Stimulated activated CD4-positive, alpha-beta T cell treated with anti-CD3 and anti-CD28 coated beads, Interleukin-4, amount 100 ng/mL, for 24 hours (primary cell): ENCODE data around the gene MIGA2.

ENCODE experiments used
- DNase-seq: peaks from one replicate; pipeline ENCODE4 v3.0.0-alpha.2; 2020

The MIGA2 gene

DNA sequence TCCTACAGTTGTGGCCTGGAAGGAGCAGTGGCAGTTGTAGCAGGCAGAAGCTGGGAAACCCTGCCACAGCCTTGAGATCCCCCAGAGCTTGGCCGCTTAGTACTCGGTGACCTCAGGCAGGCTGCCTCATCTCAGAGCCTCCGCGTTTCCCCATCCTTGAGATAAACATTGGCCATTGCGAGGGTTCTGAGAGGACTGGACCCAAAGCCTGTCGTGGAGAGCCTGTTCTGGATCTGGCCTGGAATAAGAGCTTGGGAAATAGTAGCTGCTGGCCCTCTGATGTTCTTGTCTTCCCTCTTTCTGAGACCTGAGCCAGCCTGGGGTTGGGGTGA, 1.3 kb downstream of the MIGA2 start:
- DNase-seq = no peak

DNA sequence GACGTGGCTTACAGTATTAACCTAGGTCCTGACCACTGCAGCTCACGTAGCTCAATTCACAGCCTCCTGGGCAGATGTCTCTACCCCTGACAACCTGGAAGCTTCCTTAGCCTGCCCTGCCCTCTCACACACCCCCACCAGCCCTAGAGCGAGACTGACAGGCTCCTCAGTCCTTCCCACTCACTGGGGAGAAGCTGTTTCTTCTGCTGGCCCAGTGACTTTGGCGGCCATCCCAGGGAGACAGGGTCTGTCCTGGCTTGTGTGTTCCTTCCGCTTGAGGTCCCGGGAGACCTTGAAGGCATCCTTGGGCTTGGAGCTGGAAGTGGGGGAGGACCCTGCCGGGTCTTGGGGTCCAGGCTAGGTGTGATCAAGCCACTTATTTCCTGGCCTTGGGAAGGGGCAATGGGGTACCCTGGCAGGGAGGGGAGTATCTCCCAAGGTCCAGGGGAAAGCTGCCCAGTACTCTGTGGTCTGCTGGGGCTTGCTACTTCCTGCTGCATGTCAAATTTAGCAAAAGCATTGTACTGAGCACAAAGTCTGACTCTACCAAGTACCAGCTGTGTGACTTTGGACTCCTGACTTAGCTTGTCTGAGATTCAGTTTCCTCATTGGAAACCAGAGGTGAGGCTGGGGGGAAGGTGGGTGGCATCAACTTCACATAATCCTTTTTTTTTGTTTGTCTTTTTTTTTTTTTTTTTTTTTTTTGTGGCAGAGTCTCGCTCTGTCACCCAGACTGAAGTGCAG, 1.9 kb downstream of the MIGA2 start:
- no peak for DNase-seq

DNA sequence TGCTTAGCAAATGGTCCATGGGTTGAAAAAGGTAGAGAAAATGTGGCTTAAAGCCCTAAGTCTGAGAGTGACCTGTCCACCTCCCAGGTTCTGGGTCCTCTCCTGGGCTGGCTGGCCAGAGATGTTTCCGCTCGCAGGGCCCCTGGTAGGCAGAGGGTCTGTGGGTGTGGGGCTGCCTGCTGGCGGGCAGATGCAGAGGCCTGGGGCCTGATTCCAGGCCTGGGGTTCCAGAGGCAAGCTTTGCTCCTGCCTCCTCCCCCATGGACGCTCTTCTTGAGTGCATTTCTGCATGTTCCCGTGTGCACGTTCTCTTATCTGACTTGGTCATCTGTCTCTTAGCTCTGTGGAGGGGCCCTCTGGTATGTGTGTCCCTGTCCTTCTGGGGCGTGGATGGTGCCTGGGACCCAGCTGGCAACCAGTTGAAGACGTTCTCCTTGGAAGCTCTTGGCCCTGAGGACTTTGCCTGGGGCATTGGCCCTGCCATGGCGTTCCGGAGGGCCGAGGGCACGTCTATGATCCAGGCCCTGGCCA, 3.8 kb downstream of the MIGA2 start:
- no peak for DNase-seq

DNA sequence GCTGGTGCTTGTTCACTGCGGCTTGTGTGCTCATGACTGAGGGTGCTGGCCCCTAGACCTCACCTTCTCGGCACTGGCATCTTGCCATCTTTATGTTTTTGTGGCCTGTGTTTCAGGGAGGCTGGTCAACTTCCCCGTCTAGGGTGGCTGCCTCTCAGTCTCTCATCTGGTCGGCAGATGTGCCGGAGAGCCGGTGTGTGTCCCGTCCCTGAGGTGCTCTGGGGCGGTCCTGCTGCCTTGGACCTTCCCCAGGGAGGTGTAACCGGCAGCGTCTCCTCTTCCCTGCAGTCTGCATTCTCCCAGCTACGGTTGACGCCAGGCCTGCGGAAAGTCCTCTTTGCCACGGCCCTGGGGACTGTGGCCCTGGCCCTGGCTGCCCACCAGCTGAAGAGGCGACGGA, 5.6 kb downstream of the MIGA2 start:
- no peak for DNase-seq

DNA sequence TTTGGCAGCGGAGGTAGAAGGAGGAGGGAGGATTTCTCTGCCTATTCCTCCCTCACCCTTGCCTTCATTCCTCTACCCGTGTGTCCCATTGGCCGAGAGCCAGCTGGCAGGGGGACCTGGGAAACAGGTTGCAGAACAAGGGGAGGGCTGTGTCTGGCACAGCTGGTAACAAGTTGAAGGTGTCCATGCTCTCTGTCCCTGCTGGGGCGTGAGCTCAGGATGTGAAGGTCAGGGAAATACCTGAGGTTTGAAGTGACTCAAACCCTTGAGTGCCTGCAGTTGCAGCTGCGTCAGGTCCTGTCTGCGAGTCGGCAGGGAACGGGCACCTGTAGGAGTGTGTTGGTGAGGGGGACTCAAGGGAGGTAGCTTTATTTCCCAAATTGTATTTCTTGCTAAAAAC, 16.2 kb downstream of the MIGA2 start:
- DNase-seq = no peak

DNA sequence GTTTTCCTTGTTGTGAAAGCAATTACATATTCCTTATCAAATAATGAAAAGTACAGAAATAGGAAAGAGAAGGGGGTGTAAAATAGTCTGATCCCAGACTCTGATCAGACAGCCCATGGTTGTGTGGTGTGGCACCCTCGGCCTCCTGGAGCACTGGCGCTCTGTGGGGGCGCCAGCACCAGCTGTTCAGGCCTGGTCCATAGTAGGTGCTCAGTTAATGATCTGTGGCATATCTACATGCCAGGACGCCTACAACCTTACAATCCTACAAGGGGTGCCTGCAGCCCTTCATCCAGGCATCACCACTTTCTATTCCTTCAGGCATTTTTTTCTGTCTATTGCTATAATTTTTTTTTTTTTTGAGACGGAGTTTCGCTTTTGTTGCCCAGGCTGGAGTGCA, 16.6 kb downstream of the MIGA2 start:
- DNase-seq = no peak

DNA sequence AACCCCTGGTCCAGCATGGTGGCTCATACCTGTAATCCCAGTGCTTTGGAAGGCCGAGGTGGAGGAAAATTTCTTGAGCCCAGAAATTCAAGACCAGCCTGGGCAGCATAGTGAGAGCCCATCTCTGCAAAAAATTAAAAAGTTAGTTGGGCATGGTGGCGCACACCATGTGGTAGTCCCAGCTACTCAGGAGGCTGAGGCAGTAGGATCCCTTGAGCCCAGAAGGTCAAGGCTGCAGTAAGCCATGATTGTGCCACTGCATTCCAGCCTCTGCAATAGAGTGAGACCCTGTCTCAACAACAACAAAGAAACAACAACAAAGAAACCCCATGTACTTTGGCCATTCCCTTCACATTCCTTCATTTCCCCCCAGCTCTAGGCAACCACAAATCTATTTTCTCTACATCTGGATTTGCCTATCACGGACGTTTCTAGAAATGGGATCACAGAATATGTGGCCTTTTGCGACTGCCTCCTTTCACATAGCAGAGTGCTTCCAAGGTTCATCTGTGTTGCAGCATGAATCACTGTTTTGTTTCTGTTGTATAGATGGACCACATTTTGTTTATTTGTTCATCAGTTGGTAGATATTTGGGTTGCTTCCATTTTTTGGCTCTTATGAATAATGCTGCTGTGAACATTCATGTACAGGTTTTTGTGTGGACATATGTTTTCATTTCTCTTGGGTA, 17.9 kb downstream of the MIGA2 start:
- DNase-seq = no peak

DNA sequence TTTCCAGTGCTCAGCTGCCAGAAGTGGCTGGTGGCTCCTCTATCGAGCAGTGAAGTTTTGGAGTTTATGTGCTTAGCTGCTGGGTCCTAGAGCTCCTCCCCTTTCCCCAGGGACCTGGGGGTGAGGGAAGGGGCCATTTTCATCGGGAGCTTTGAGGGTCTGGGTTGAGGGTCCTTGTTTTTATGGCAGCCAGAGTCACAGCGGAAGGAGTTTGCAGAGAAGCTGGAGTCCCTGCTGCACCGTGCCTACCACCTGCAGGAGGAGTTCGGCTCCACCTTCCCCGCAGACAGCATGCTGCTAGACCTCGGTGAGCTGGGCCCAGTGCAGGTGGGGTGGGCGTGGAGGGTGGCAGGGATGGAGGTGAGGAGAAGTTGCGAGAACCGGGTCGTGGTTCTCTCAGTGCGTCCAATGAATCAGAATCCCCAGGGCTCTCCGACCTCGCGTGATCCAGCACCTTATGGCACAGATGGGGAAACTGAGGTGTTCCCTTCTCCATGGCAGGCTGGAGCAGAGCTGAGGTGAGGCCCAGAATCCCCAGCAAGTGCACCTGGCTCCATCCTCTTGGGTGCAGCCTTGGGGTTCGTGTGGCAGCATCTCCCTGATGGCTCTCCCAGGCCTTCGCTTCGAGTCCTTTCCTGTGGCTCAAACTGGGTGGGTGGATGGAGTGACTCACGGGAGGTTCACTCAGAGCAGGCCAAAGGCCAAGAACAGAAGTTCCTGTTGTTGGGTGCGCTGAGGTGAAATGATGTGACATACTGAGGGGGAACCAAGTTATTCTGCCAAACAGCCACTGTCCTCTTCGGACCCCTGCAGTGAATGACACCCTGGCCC, 22.8 kb downstream of the MIGA2 start:
- DNase-seq = no peak

DNA sequence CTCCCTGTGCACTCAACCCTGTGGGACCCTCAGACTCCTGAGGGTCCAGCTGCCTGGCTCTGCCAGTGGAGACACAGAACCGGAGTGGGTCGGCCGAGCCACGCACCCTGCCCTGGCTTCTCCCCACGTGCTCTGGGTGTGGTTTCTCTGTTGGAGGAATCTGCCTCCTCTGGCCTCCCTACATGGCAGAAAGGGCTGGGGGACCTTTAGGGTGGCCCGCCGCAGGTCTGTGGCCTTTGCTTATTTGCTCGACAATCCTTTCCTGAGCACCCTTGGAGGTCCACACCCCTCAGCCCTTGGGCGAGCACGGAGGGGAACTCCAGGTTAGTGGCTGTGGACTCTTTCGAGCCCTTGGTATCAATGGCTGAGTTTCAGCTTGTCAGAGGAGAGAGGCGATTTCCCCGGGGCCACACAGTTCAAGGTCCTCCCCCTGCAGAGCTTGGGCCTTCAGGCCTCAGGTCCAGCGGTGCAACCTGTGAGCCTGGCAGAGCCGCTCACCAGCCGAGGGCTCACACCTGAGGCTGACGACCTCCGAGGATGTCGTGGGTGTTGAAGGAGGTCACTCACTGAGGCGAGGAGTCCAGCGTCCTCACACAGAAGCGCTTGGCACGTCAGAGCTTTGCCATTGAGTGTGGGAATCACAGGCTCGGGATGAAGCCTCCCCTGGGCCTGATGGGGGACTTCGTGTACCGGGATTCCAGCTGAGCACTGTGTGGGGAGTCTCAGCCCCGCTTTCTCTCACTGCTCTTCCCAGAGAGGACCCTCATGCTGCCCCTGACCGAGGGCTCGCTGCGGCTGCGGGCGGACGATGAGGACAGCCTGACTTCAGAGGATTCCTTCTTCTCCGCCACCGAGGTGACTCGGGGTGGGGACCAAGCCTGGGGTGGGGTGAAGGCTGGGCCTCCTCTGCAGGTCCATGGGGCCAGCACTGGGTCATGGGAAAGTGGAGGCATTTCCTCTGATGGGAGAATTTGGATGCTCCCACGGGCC, 23.7 kb downstream of the MIGA2 start:
- no peak for DNase-seq

DNA sequence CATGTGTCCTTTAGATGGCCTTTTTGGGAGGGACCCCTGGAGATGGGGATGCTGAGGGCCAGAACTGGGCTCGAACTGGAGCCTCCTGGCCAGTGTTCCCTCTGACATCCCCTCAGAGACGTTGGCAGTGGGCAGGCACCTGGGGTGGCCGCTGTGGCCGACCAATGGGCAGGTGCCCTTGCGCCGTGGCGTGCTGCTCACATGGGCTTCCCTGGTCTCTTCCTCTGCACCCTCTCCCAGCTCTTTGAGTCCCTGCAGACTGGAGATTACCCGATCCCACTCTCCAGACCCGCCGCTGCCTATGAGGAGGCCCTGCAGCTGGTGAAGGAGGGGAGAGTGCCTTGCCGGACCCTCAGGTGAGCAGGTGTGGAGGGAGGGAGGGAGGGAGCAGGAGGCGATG, 24.6 kb downstream of the MIGA2 start:
- DNase-seq = no peak

DNA sequence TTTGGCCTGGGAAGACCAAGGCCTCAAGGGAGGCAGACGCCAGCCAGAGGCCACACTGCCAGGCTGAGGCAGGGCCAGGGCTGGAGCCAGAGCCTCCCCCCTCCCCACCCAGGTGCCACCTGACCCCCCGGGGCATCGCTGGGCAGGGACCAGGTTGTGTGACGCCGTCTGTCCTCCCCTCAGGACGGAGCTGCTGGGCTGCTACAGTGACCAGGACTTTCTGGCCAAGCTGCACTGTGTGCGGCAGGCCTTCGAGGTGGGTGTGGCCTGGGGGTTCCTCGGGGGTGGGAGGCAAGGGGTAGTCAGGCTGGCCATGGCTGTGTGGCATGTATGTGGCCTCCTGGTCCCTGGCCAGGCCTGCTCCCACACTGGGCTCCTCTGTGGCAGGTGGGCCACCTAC, 26.6 kb downstream of the MIGA2 start:
- no peak for DNase-seq

DNA sequence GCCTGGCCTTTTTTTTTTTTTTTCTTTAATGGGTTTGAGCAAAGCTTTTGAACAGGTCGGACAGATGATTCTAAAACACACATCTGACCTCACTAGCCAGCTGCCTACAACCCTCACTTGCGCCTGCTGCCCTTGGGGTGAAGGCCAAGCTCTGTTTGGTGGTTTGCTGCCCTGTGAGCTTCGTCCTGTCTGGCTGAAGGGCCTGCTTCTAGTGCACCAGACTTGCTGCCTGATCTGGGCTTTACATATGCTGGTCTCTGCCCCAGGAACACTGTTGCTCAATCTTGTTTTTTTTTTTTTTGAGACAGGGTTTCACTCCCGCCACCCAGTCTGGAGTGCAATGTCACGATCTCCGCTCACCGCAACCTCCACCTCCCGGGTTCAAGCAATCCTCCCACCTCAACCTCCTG, 28.1 kb downstream of the MIGA2 start:
- no peak for DNase-seq

DNA sequence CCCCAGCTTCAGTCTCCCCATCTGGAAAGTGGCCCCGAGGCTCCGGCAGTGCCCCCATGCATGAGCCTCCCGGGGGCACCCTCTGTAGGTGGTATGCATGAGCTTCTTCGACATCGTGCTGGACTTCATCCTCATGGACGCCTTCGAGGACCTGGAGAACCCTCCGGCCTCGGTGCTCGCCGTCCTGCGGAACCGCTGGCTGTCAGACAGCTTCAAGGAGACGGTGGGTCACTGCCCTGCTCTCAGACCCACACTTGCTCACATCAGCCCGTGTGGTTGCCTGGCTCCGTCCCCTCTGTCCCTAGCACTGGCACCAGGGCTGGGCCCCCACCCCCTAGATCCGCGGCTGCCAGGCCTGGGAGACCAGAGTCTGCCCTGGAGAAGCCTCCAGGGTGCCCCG, 31.7 kb downstream of the MIGA2 start:
- DNase-seq = no peak

DNA sequence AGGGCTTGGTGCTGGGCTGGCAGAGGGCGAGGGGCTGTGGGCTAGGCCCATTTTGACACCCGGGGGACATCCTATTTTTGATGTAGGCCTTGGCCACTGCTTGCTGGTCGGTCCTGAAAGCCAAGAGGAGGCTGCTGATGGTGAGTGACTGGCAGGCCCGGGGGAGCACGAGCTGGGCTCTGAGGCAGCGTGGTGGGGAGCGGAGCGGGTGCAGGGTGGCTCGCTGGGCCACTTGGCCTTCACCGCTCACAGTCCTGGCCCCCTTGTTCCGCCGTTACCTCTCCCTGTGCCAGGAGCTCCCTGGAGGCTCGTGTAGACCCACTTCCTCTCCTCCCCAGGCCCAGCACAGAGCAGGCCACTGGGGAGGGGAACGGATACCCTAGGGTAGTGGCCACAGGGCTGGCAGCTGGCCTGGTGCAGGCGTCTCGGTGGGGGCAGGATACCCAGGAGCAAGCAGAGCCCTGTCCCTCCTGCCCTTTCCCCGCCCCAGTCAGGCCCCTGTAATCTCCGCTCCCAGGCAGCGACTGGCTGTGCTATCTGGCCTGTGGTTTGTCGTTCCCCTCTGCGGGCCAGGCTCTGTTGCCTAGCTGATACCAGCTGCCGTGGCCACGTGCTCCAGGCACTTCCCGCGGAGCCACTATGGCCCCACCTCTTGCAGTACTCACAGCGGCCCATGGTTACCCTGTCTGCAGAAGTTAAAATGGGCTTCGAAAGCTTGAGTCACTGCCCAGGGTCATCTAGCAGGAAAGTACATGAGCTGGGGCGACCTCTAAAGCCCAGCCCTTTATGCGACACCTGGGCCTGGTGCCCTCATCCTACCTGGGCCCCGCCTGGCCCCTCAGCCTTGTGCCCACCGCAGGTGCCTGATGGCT, 32.8 kb downstream of the MIGA2 start:
- DNase-seq = peak; percentile 54

DNA sequence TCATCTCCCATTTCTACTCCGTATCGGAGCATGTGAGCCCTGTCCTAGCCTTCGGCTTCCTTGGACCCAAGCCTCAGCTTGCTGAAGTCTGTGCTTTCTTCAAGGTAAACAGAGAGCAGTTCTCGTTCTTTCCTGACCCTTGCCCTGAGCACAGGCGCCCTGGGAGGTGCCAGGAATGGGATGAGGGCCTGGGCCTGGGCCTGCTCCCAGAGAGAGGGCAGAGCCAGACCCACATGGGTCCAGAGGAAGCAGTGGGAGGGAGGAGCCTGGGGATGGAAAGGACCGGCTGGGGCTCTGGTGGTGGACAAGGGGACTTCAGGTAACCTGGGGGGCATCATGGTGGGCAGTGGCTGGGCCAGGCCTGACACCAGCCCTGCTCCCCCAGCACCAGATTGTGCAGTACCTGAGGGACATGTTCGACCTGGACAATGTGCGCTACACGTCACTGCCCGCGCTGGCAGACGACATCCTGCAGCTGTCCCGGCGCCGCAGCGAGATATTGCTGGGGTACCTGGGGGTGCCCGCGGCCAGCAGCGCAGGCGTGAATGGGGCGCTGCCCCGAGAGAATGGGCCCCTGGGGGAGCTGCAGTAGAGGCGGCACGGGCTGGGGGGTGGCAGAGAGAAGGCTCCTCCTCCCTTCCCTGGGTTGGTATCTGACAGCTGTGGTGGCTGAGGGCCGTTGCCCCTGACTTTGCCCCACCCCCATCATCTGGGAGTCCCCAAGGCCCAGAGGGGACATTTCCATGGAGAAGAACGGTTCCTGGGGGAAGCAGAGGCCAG, 33.6 kb downstream of the MIGA2 start:
- DNase-seq = no peak

DNA sequence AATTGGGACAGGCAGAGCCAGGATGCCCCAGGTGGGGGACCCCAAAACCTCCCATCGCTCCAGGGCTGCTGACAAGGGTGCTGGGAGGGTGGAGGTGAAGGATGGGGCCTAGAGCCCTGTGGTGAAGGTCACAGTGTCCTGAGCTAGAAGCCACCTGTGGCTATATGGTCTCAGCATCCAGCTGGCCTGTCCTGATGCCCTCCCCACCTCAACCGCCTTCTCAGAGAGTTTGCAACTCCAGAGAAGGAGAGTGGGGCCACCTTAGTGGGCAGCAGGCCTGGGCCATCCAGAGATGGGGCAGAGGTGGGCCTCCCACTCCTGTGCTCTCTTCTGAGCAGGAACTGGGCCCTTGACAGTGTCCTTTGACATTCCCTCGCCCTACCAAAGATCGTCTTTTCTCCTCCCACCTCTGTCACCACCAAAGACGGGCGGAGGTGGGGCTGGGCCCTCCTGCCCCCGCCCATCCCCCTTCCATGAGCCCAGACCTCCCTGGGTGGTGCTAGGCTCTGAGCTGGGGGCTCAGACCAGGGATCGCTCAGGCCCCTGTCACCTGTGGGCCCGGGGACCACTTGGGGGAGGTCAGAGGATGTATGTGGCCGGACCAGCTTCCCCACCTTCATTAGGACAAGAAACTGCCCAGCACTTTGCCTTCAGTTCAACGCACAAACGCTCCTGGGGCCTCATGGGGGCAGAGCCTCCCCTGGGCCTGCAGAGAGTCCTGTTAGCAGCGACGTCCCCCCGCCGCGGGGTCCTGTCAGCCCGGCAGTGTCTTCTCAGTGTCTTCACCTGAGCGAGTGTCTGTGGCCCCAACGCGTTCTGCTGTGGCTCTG, 34.5 kb downstream of the MIGA2 start:
- DNase-seq = no peak

DNA sequence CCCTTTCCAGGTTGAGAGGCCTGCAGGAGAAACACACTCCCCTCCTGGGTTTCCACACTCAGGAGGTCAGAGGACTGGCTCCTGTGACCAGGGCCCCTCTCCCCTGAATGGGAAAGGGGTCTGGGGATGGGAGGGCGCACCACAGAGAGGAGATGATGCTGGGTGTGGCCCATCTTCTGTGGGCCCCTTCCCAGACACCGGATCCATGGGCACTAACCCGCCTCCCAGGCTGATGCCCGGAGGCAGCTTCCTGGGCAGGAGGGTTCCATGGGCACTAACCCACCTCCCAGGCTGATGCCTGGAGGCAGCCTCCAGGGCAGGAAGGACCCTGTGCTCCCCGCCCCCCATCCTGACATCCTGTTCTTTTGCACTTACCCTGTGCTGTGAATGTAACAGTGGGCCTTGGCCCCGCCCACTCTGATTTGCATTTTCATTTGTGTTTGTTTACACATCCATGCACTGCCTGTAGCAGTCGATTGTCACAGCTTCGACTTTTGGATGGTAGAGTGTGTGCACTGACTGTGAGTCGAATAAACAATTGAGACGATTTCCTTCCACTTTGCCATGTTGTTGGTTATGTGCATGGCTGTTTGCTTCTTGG, 35.2 kb downstream of the MIGA2 start:
- DNase-seq = no peak

DNA sequence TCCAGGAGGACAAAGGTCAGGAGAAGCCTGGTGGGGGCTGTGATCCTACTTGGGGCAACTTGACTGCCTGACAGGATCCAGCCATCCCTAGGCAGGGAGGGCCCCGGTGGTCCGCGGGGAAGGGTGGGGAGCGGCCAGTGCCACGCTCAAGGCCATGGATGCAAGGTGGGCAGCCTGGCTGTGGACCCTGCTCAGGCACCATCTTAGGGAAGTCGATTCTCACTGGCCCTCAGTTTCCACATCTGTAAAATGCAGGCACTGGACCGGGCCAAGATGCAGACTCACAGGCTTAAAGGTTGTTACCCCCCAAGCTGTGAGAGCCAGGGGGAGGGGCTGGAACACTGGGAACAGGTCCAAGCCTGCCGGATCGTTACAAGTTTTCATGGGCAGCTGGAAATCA, 35.7 kb downstream of the MIGA2 start:
- DNase-seq = no peak

DNA sequence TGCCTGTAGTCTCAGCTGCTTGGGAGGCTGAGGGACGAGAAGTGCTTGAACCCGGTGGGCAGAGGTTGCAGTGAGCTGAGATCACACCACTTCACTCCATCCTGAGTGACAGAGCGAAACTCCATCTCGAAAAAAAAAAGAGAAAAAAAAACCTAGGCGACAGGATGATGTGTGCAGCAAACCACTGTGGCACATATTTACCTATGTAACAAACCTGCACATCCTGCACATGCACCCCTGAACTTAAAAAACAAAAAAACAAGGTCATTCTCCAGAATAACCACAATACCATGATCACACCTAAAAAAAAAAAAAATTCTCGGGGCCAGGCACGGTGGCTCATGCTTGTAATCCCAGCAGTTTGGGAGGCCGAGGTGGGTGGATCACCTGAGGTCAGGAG, 37.0 kb downstream of the MIGA2 start:
- no peak for DNase-seq
